ENCODE results near the gene ADAM15. TPM values are rescaled to one million over a fixed set of nuclear protein-coding genes. Genes with fewer than 3 reads are reported as not detected.

The ADAM15 gene
- total RNA-seq, 4 donors from 2014 or later, result 135 to 194 (median 183) TPM

GRCh38 chr1:155060736-155061135, 9.6 kb downstream of the ADAM15 start:
- Histone ChIP-seq H3K4me1 (peaks cover 31 to 44% (median 33%) of the 10 kb centered on the region in 3 donors), H3K27ac (no peak overlapping the region), H3K27me3 (no peaks in the 10 kb centered on the region), H3K9me3 (no peaks in the 10 kb centered on the region), H3K36me3 (peaks cover 14 to 66% (median 34%) of the 10 kb centered on the region in 3 donors), H3K4me3 (no peak overlapping the region)
- TF ChIP-seq POLR2A (IDR thresholded peaks at IDR 0.05) (no peak), CTCF (IDR thresholded peaks at IDR 0.05) (no peak)
- no peak for DNase-seq
- intact Hi-C loops (cut with DNase I), result loop anchor here (10.0 kb wide), 1 partner anchor 96 kb away; the partner anchor contains the start of gene PYGO2
- WGBS, 2 donors, result 82% methylated on average over 5 of the region's 8 CpGs; no CpG with 5 or more reads in 1 of the 2 donors

- DNase-seq, result no peak
- no peak for TF ChIP-seq POLR2A (IDR thresholded peaks at IDR 0.05)
- TF ChIP-seq CTCF (IDR thresholded peaks at IDR 0.05), result peak; percentile 98 to 100 (median 99)
- 8 to 37% methylated on average over 2 to 13 of the region's 21 CpGs for WGBS, 2 donors
- intact Hi-C loops (cut with DNase I), result loop anchor here (2.0 to 10.0 kb wide), 2 partner anchors 23 to 97 kb away; partner anchors contain the start of gene PYGO2
- Histone ChIP-seq H3K9me3 (no peaks in the 10 kb centered on the region), H3K4me1 (peaks cover 31 to 46% (median 33%) of the 10 kb centered on the region in 3 donors), H3K27ac (peak overlapping the region in 2 of 4 donors; percentile 90 to 92), H3K36me3 (peaks cover 9 to 62% (median 29%) of the 10 kb centered on the region in 3 donors), H3K27me3 (no peaks in the 10 kb centered on the region), H3K4me3 (no peak overlapping the region)
Observed at GRCh38 chr1:155061381-155062150, 10.4 kb downstream of the ADAM15 start.

- H3K4me3 ChIP-seq, result peak overlapping the region in 3 of 4 donors; percentile 70 to 93 (median 76)
- intact Hi-C loops (cut with DNase I), result loop anchor here (2.0 to 10.0 kb wide), 2 partner anchors 23 to 97 kb away; partner anchors contain the start of gene PYGO2
Observed at GRCh38 chr1:155062151-155062686, 11.1 kb downstream of the ADAM15 start.

GRCh38 chr1:155062702-155063411, 11.7 kb downstream of the ADAM15 start:
- intact Hi-C loops (cut with DNase I), result loop anchor here (2.0 to 10.0 kb wide), 2 partner anchors 22 to 98 kb away; partner anchors contain the start of gene PYGO2
- peaks cover 0 to 58% (median 16%) of the 10 kb centered on the region in 3 donors for H3K36me3 ChIP-seq
- WGBS, 2 donors, result 6 to 16% methylated on average over 7 to 13 of the region's 46 CpGs
- H3K9me3 ChIP-seq, result no peaks in the 10 kb centered on the region
- H3K27me3 ChIP-seq, result no peaks in the 10 kb centered on the region
- peak overlapping the region; percentile 46 to 93 (median 73) for H3K4me3 ChIP-seq
- TF ChIP-seq CTCF (IDR thresholded peaks at IDR 0.05) (peak; percentile 86 to 94 (median 90)), POLR2A (IDR thresholded peaks at IDR 0.05) (no peak)
- H3K4me1 ChIP-seq, result peaks cover 31 to 48% (median 33%) of the 10 kb centered on the region in 3 donors
- peak overlapping the region; percentile 84 to 92 (median 91) for H3K27ac ChIP-seq
- no peak for DNase-seq

More at GRCh38 chr1:155062151-155062686, 11.1 kb downstream of the ADAM15 start:
- H3K9me3 ChIP-seq, result no peaks in the 10 kb centered on the region
- peak overlapping the region in 3 of 4 donors; percentile 84 to 92 (median 90) for H3K27ac ChIP-seq
- H3K27me3 ChIP-seq, result no peaks in the 10 kb centered on the region
- H3K4me1 ChIP-seq, result peaks cover 31 to 48% (median 33%) of the 10 kb centered on the region in 3 donors
- no peak for DNase-seq
- TF ChIP-seq CTCF (IDR thresholded peaks at IDR 0.05) (no peak), POLR2A (IDR thresholded peaks at IDR 0.05) (no peak)
- H3K36me3 ChIP-seq, result peaks cover 2 to 58% (median 22%) of the 10 kb centered on the region in 3 donors
- WGBS, 2 donors, result 60 to 64% methylated on average over 2 to 3 of the region's 29 CpGs
